Astrocyte of the spinal cord (primary cell): ENCODE measurements around the gene USP43.
"Not testable (repeated sequence)": the region's sequence is repeated elsewhere in the genome, so short reads cannot be mapped to it uniquely, and the experiment has no call there.

Experiments
- DNase-seq: peaks from one replicate; pipeline ENCODE4 v3.0.0; 2011; ENCODE audit warnings: low read depth, low spot score
- H3K4me3 ChIP-seq: 2 replicates; pipeline ENCODE4 v1.5.1; 2011; ENCODE audit warnings: low read depth, mild to moderate bottlenecking, low read length, moderate library complexity
- CTCF ChIP-seq: IDR thresholded peaks from 2 replicates; pipeline ENCODE4 v1.5.1; 2012; ENCODE audit warnings: low read depth, mild to moderate bottlenecking, low read length, inconsistent platforms
- in situ Hi-C: cut with HindIII; loops from 2 replicates; pipeline ENCODE4 v1.10.0; 2017; ENCODE audit warnings: low sequenced_read_pairs

The USP43 gene

GRCh38 chr17:9644910-9645751 lies at the start of gene USP43:
Gene USP43 (plus strand): TSS chr17:9645517. CDS start chr17:9645633, 116 bp downstream.
- H3K4me3 ChIP-seq, result peak within 1 kb of the TSS; percentile 56
- DNase-seq, result no peak
- in situ Hi-C loops, result no loop called here
- no peak for TF ChIP-seq CTCF

- in situ Hi-C loops, DNase-seq, H3K4me3 ChIP-seq: not testable (repeated sequence)
These were observed 47.7 kb upstream of the USP43 start for GRCh38 chr17:9597638-9598037.

GRCh38 chr17:9598661-9599060 lies 46.7 kb upstream of the USP43 start:
- TF ChIP-seq CTCF, result no peak
- in situ Hi-C loops, result no loop called here
- DNase-seq, result no peak
- no peak overlapping the region for H3K4me3 ChIP-seq

GRCh38 chr17:9604583-9604982 lies 40.7 kb upstream of the USP43 start:
- in situ Hi-C loops, H3K4me3 ChIP-seq, DNase-seq: not testable (repeated sequence)

- no peak for DNase-seq
- TF ChIP-seq CTCF, result no peak
- in situ Hi-C loops, result no loop called here
- H3K4me3 ChIP-seq, result no peak overlapping the region
These were observed 38.9 kb upstream of the USP43 start for GRCh38 chr17:9606453-9606852.

GRCh38 chr17:9607058-9607457 lies 38.3 kb upstream of the USP43 start:
- DNase-seq, H3K4me3 ChIP-seq, in situ Hi-C loops: not testable (repeated sequence)

GRCh38 chr17:9611557-9611956 lies 33.8 kb upstream of the USP43 start:
- H3K4me3 ChIP-seq, result no peak overlapping the region
- TF ChIP-seq CTCF, result no peak
- in situ Hi-C loops, result no loop called here
- DNase-seq, result no peak

GRCh38 chr17:9612006-9612405 lies 33.3 kb upstream of the USP43 start:
- TF ChIP-seq CTCF, result no peak
- H3K4me3 ChIP-seq, result no peak overlapping the region
- in situ Hi-C loops, result no loop called here
- no peak for DNase-seq
